GM12878 (cell line): ENCODE results near the gene CD244. TPM values are rescaled to one million over a fixed set of nuclear protein-coding genes. Genes with fewer than 3 reads are reported as not detected.

Experiments used
- ATAC-seq: fragments of 200-7000 bp; cut with Tn5 transposase; 3 replicates; pipeline ENCODE4 v1.9.1; 2020; ENCODE audit warnings: mild to moderate bottlenecking, moderate library complexity
- BruUV-seq: library from RNA; stranded (reverse); fragments of 400-500 nt; replicated peaks from 2 replicates; lab custom pipeline; 2021; lab: Mats Ljungman, UMichigan
- CTCF ChIA-PET: fragments of 300-600 bp; sonication (Branson Sonifier 250); formaldehyde crosslinking; extraction: SDS; loops from one replicate; lab custom pipeline; 2021; ENCODE audit warnings: inconsistent platforms; lab: Yijun Ruan, JAX
- POLR2A ChIA-PET: fragments of 350-600 bp; formaldehyde crosslinking; extraction: SDS; loops from one replicate; lab custom pipeline; 2021; ENCODE audit warnings: inconsistent platforms; lab: Charles Lee
- RAD21 ChIA-PET: fragments of 300-600 bp; sonication (Branson Sonifier 250); formaldehyde crosslinking; loops from one replicate; lab custom pipeline; 2023; ENCODE audit warnings: antibody characterized with exemption; ENCODE audit not compliant: unreplicated experiment; lab: Charles Lee
- SMC1A ChIA-PET: fragments of 300-600 bp; sonication (Branson Sonifier 250); formaldehyde crosslinking; loops from one replicate; lab custom pipeline; 2023; ENCODE audit not compliant: unreplicated experiment, uncharacterized antibody; lab: Charles Lee
- DNase-seq: peaks from one replicate; pipeline ENCODE4 v3.0.0-alpha.2; 2011; ENCODE audit warnings: low read depth, low spot score
- FAIRE-seq: peaks from 3 replicates; lab custom pipeline; 2011; peaks lifted over from hg19 to GRCh38; lab: Jason Lieb, UNC
- H2AFZ ChIP-seq: 2 replicates; pipeline ENCODE4 v1.6.0; 2011; ENCODE audit warnings: low read depth, low read length, control low read depth; ENCODE audit not compliant: control insufficient read depth
- H3K27ac ChIP-seq: 2 replicates; pipeline ENCODE4 v1.5.1; 2011; ENCODE audit warnings: control low read depth; ENCODE audit not compliant: control insufficient read depth, insufficient read depth
- H3K27me3 ChIP-seq, 2 experiments: replicated peaks in 1 of 2; 2 replicates each; pipeline versions ENCODE4 v1.6.0 to v1.6.1; 2011; ENCODE audit warnings: low read length in 1 of 2; ENCODE audit not compliant: control insufficient read depth in 2 of 2, insufficient read depth in 2 of 2
- H3K36me3 ChIP-seq, 2 experiments: 2 replicates each; pipeline ENCODE4 v1.5.1; 2011; ENCODE audit warnings: low read length in 1 of 2; ENCODE audit not compliant: control insufficient read depth in 2 of 2, insufficient read depth in 2 of 2
- H3K4me1 ChIP-seq: 2 replicates; pipeline ENCODE4 v1.6.1; 2011; ENCODE audit warnings: mild to moderate bottlenecking, low read length, moderate library complexity, mixed read lengths; ENCODE audit not compliant: control insufficient read depth, insufficient read depth
- H3K4me2 ChIP-seq: 2 replicates; pipeline ENCODE4 v1.6.0; 2011; ENCODE audit warnings: control low read depth; ENCODE audit not compliant: control insufficient read depth, insufficient read depth
- H3K4me3 ChIP-seq: fragments of 200-600 bp; sonication (generic); 2 replicates; pipeline ENCODE4 v1.5.1; 2016
- H3K79me2 ChIP-seq: 2 replicates; pipeline ENCODE4 v1.6.0; 2011; ENCODE audit warnings: low read length; ENCODE audit not compliant: control insufficient read depth, insufficient read depth
- H3K9ac ChIP-seq: 2 replicates; pipeline ENCODE4 v1.8.0; 2011; ENCODE audit warnings: low read length, control low read depth, mixed read lengths; ENCODE audit not compliant: control insufficient read depth, insufficient read depth
- H3K9me3 ChIP-seq: replicated peaks from 3 replicates; pipeline ENCODE4 v1.5.1; 2011; ENCODE audit warnings: mild to moderate bottlenecking, low read length; ENCODE audit not compliant: control insufficient read depth, insufficient read depth
- H4K20me1 ChIP-seq: 2 replicates; pipeline ENCODE4 v1.6.0; 2011; ENCODE audit not compliant: control insufficient read depth, insufficient read depth
- CEBPZ ChIP-seq: fragments of 150-350 bp; IDR thresholded peaks from 2 replicates; pipeline ENCODE4 v1.6.1; 2016; ENCODE audit warnings: low read depth, low read length
- GATAD2B ChIP-seq: fragments of 450-650 bp; conservative IDR thresholded peaks from 2 replicates; pipeline ENCODE4 v1.6.1; 2017; ENCODE audit warnings: low read depth, mild to moderate bottlenecking, moderate library complexity
- NKRF ChIP-seq: fragments of 450-650 bp; conservative IDR thresholded peaks from 2 replicates; pipeline ENCODE4 v1.6.1; 2017; ENCODE audit warnings: mild to moderate bottlenecking, moderate library complexity
- RFX5 ChIP-seq: IDR thresholded peaks from 2 replicates; pipeline ENCODE4 v1.6.1; 2011; ENCODE audit warnings: low read depth, low read length, improper control_type of control experiment
- SREBF2 ChIP-seq: IDR thresholded peaks from 2 replicates; pipeline ENCODE4 v1.6.1; 2012; ENCODE audit warnings: mild to moderate bottlenecking, low read length
- TCF12 ChIP-seq: IDR thresholded peaks from 2 replicates; pipeline ENCODE4 v1.6.1; 2011; ENCODE audit warnings: low read depth, mild to moderate bottlenecking, low read length
- ZBTB40 ChIP-seq: fragments of 450-650 bp; IDR thresholded peaks from 2 replicates; pipeline ENCODE4 v1.6.1; 2016; ENCODE audit warnings: mild to moderate bottlenecking, moderate library complexity, borderline replicate concordance
- ZNF384 ChIP-seq: IDR thresholded peaks from 2 replicates; pipeline ENCODE4 v1.6.1; 2012; ENCODE audit warnings: low read depth, mild to moderate bottlenecking, low read length, improper control_type of control experiment, borderline replicate concordance
- ZNF687 ChIP-seq: fragments of 450-650 bp; IDR thresholded peaks from 2 replicates; pipeline ENCODE4 v1.6.1; 2017; ENCODE audit warnings: mild to moderate bottlenecking, moderate library complexity
- WGBS: methylation state at CpG from one replicate; pipeline ENCODE4 v1.1.6; 2016; ENCODE audit warnings: low lambda C conversion rate; ENCODE audit not compliant: insufficient replicate concordance, insufficient coverage; ENCODE audit errors: missing lambda C conversion rate; 5-methylcytosine and 5-hydroxymethylcytosine counted together
- in situ Hi-C: fragments of 300-500 bp; cut with MboI; formaldehyde crosslinking; loops from 9 replicates; pipeline ENCODE4 v1.14.3; 2018; ENCODE audit warnings: mixed read lengths
- intact Hi-C: fragments of 100-400 bp; cut with micrococcal nuclease; formaldehyde crosslinking; loops from one replicate; pipeline ENCODE4 v1.14.2; 2022; ENCODE audit not compliant: unreplicated experiment
- polyA plus RNA-seq, 11 experiments: library from polyadenylated mRNA; depleted of rRNA in 4 of 11; unstranded in 6 of 11; stranded (reverse) in 5 of 11; fragments of >200 nt; fragmentation: Nextera tagmentation in 4 of 11; fragmentation: Illumina TruSeq in 1 of 11; extraction: Ambion mirVana in 4 of 11; extraction: Trizol in 1 of 11; gene quantifications; 1 replicate in 1 of 11; 2 replicates in 10 of 11; pipeline versions ENCODE4 v1.2.1 to v1.2.3, GENCODE V29; 2011 to 2016; ENCODE audit warnings: inconsistent platforms in 2 of 11, missing spikeins in 2 of 11, low read depth in 1 of 11
- total RNA-seq, 4 experiments: library from RNA; depleted of rRNA in 3 of 4; stranded (reverse); fragments of >200 nt in 3 of 4; fragmentation: Illumina TruSeq in 1 of 4; extraction: Trizol in 1 of 4; gene quantifications; 2 replicates each; pipeline versions ENCODE4 v1.2.1 to v1.2.3, GENCODE V29; 2013 to 2021

Gene CD244
- total and polyA plus RNA-seq, 10 of the 15 experiments (the other 5 are each of a cell fraction or from before 2014, with no cell fraction given), result 0.24 to 13.6 (median 0.73) TPM

GRCh38 chr1:160858097-160858496 lies 4.6 kb downstream of the CD244 start:
- DNase-seq (no peak), ATAC-seq (no peak), FAIRE-seq (no peak)
- no peak overlapping the region for H3K9ac ChIP-seq
- no peak overlapping the region for H3K4me3 ChIP-seq
- WGBS, result 47% methylated on average over 4 of the region's 4 CpGs
- H3K4me2 ChIP-seq, result no peak overlapping the region
- H3K36me3 ChIP-seq, result no peaks in the 10 kb centered on the region; a peak in 1 of 4 replicates
- ChIA-PET RAD21 (interaction anchor here (0.6 to 1.4 kb wide), 6 partner anchors 11 to 131 kb away, joined by 3 to 5 read pairs (median 4); no protein-coding TSS in a partner anchor), SMC1A (interaction anchor here (0.6 to 13.7 kb wide), 11 partner anchors 8 to 188 kb away, joined by 3 to 229 read pairs (median 3); partner anchors contain the start of gene USF1), POLR2A (interaction anchor here (0.6 to 1.6 kb wide), 6 partner anchors 9 to 146 kb away, joined by 3 to 4 read pairs (median 4); partner anchors contain the start of gene CD48), CTCF (interaction anchor here (0.6 to 5.9 kb wide), 7 partner anchors 8 to 132 kb away, joined by 3 to 38 read pairs (median 5); partner anchors contain the start of gene ITLN2)
- no peaks in the 10 kb centered on the region for H3K27me3 ChIP-seq
- no peaks in the 10 kb centered on the region for H3K9me3 ChIP-seq
- no peak overlapping the region for H3K27ac ChIP-seq
- intact Hi-C loops, result no loop called here
- no peak overlapping the region for H2AFZ ChIP-seq
- in situ Hi-C loops, result no loop called here
- no TSS peak for BruUV-seq
- peaks cover 23% of the 10 kb centered on the region for H3K4me1 ChIP-seq
- no peaks in the 10 kb centered on the region for H3K79me2 ChIP-seq
- H4K20me1 ChIP-seq, result no peaks in the 10 kb centered on the region
- no peak for TF ChIP-seq SREBF2
- TF ChIP-seq GATAD2B, result no peak
- no peak for TF ChIP-seq RFX5
- no peak for TF ChIP-seq NKRF
- no peak for TF ChIP-seq CEBPZ
- TF ChIP-seq ZNF384, result no peak
- TF ChIP-seq ZNF687, result no peak
- TF ChIP-seq ZBTB40, result no peak
- TF ChIP-seq TCF12, result no peak
